Esophagus squamous epithelium (tissue), 4 donors: Measurements from ENCODE around the gene CASK.

ENCODE experiments used
- CTCF ChIP-seq, 6 experiments: fragments of 450-650 bp in 4 of 6; fragments of 200-600 bp in 2 of 6; sonication (generic) in 2 of 6; IDR thresholded peaks; one replicate each; pipeline ENCODE4 v1.5.1; 2016 to 2019; ENCODE audit warnings: antibody characterized with exemption in 6 of 6, mild to moderate bottlenecking in 4 of 6, moderate library complexity in 4 of 6
- POLR2A ChIP-seq, 4 donors: fragments of 450-650 bp; IDR thresholded peaks; one replicate each; pipeline ENCODE4 v1.6.1; 2017; ENCODE audit warnings: antibody characterized with exemption in 4 of 4, mild to moderate bottlenecking in 4 of 4, moderate library complexity in 3 of 4

DNA sequence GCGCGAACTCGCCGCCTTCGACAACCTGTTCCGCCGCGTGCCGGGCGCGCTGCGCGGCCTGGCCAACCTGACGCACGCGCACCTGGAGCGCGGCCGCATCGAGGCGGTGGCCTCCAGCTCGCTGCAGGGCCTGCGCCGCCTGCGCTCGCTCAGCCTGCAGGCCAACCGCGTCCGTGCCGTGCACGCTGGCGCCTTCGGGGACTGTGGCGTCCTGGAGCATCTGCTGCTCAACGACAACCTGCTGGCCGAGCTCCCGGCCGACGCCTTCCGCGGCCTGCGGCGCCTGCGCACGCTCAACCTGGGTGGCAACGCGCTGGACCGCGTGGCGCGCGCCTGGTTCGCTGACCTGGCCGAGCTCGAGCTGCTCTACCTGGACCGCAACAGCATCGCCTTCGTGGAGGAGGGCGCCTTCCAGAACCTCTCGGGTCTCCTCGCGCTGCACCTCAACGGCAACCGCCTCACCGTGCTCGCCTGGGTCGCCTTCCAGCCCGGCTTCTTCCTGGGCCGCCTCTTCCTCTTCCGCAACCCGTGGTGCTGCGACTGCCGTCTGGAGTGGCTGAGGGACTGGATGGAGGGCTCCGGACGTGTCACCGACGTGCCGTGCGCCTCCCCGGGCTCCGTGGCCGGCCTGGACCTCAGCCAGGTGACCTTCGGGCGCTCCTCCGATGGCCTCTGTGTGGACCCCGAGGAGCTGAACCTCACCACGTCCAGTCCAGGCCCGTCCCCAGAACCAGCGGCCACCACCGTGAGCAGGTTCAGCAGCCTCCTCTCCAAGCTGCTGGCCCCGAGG is 449.2 kb downstream of the CASK start:
- TF ChIP-seq CTCF (IDR thresholded peaks at IDR 0.05): no peak
- TF ChIP-seq POLR2A (IDR thresholded peaks at IDR 0.05): no peak
